CD4-positive, alpha-beta T cell (primary cell): ENCODE measurements around the gene GFPT1. TPM values are rescaled to one million over a fixed set of nuclear protein-coding genes. Genes with fewer than 3 reads are reported as not detected.

ENCODE experiments used
- ATAC-seq: fragments of 200-7000 bp; cut with Tn5 transposase; one replicate; pipeline ENCODE4 v1.10.0; 2022; ENCODE audit warnings: mild to moderate bottlenecking; ENCODE audit not compliant: poor library complexity
- CTCF ChIA-PET: fragments of 350-600 bp; sonication (Branson Sonifier 250); formaldehyde crosslinking; loops from one replicate; lab custom pipeline; 2021; ENCODE audit warnings: antibody characterized with exemption, inconsistent platforms; lab: Charles Lee
- POLR2A ChIA-PET: fragments of 350-600 bp; sonication (Branson Sonifier 250); formaldehyde crosslinking; loops from one replicate; lab custom pipeline; 2021; ENCODE audit warnings: antibody characterized with exemption, inconsistent platforms; lab: Charles Lee
- DNase-seq, 14 experiments: peaks; one replicate each; pipeline ENCODE4 v3.0.0-alpha.2; 2013 to 2020; ENCODE audit warnings: mixed read lengths in 2 of 14
- H3K27ac ChIP-seq, 2 donors: one replicate each; pipeline versions ENCODE4 v1.5.1 to v1.7.0; 2013; ENCODE audit warnings: low read length in 2 of 2, low read depth in 1 of 2, mild to moderate bottlenecking in 1 of 2
- H3K27me3 ChIP-seq, 2 experiments: 1 replicate in 1 of 2; 2 replicates in 1 of 2; pipeline versions ENCODE4 v1.6.1 to v1.7.0; 2013; ENCODE audit warnings: low read length in 2 of 2, control low read depth in 1 of 2, mild to moderate bottlenecking in 1 of 2, moderate library complexity in 1 of 2; ENCODE audit not compliant: insufficient read depth in 2 of 2, control insufficient read depth in 1 of 2
- H3K36me3 ChIP-seq: one replicate; pipeline ENCODE4 v1.6.1; 2013; ENCODE audit warnings: low read length, control low read depth; ENCODE audit not compliant: insufficient read depth
- H3K4me1 ChIP-seq: one replicate; pipeline ENCODE4 v1.6.1; 2013; ENCODE audit warnings: low read length, control low read depth; ENCODE audit not compliant: insufficient read depth
- H3K4me3 ChIP-seq: one replicate; pipeline ENCODE4 v1.5.1; 2013; ENCODE audit warnings: mild to moderate bottlenecking, low read length, moderate library complexity
- H3K9me3 ChIP-seq, 2 experiments: 1 replicate in 1 of 2; 2 replicates in 1 of 2; pipeline versions ENCODE4 v1.6.1 to v1.7.0; 2013; ENCODE audit warnings: low read length in 2 of 2, mild to moderate bottlenecking in 2 of 2, control low read depth in 1 of 2, moderate library complexity in 1 of 2; ENCODE audit not compliant: control insufficient read depth in 1 of 2, insufficient read depth in 1 of 2
- H3K27ac Mint-ChIP-seq: one replicate; pipeline ENCODE4 v1.8.0; 2020; ENCODE audit warnings: mixed read lengths
- H3K27me3 Mint-ChIP-seq: one replicate; pipeline ENCODE4 v1.8.0; 2021; ENCODE audit warnings: mixed read lengths
- H3K36me3 Mint-ChIP-seq: one replicate; pipeline ENCODE4 v1.8.0; 2021; ENCODE audit warnings: low read depth, mixed read lengths
- H3K4me1 Mint-ChIP-seq: one replicate; pipeline ENCODE4 v1.8.0; 2021; ENCODE audit warnings: low read depth, mixed read lengths
- H3K4me3 Mint-ChIP-seq: one replicate; pipeline ENCODE4 v1.8.0; 2020; ENCODE audit warnings: mild to moderate bottlenecking, mixed read lengths
- H3K9me3 Mint-ChIP-seq: one replicate; pipeline ENCODE4 v1.8.0; 2020; ENCODE audit warnings: mixed read lengths
- CTCF ChIP-seq: fragments of 200-600 bp; IDR thresholded peaks from one replicate; pipeline ENCODE4 v1.8.0; 2022; ENCODE audit warnings: antibody characterized with exemption, mild to moderate bottlenecking
- intact Hi-C, 2 experiments: fragments of 100-400 bp; cut with DNase I in 1 of 2; cut with micrococcal nuclease in 1 of 2; formaldehyde crosslinking; loops; one replicate each; pipeline versions ENCODE4 v1.15.1 to v1.9.0; 2023 to 2025; cut with DNase I, micrococcal nuclease
- total RNA-seq, 174 experiments: library from RNA in 2 of 174; stranded (reverse) in 2 of 174; gene quantifications; one replicate each; pipeline ENCODE4 v1.2.3 and lab custom pipeline; 2021 to 2026

Gene GFPT1
- total RNA-seq, 2 experiments from 2014 or later, result 17.6 to 18.3 TPM

DNA sequence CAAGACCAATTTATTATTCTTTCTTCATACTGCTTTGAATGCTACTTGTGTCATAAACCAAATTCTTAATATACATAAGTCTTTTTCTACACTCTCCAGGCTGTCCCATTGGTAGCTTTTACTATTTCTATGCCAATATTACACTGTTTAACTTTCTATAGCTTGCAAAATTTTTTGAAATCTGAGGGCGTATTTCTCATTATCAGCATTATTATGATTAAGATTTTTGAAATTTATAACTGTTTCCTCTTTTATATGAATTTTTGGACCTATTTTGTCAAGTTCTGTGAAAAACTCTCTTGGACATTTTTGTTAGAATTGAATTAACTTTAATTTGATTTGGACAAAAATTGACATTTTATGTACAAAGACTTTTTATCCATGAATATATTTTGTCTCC is 98.6 kb downstream of the GFPT1 start:
- CTCF ChIA-PET, result no interaction called here
- ATAC-seq, result no peak
- intact Hi-C loops, result no loop called here

GRCh38 chr2:69287544-69287943 is 99.5 kb downstream of the GFPT1 start:
- no peak for TF ChIP-seq CTCF
- intact Hi-C loops, result no loop called here
- Mint-ChIP-seq H3K4me1 (no peaks in the 10 kb centered on the region), H3K27ac (no peak overlapping the region), H3K27me3 (peaks cover 6% of the 10 kb centered on the region), H3K4me3 (no peak overlapping the region), H3K9me3 (no peaks in the 10 kb centered on the region), H3K36me3 (no peaks in the 10 kb centered on the region)
- CTCF ChIA-PET, result no interaction called here
- H3K27ac ChIP-seq, result no peak overlapping the region
- no peak overlapping the region for H3K4me3 ChIP-seq
- H3K4me1 ChIP-seq, result no peaks in the 10 kb centered on the region
- no peaks in the 10 kb centered on the region for H3K27me3 ChIP-seq
- H3K9me3 ChIP-seq, result no peaks in the 10 kb centered on the region
- no peaks in the 10 kb centered on the region for H3K36me3 ChIP-seq
- no peak for ATAC-seq
- POLR2A ChIA-PET, result no interaction called here
- no peak for DNase-seq

More for the DNA sequence above, 98.6 kb downstream of the GFPT1 start:
- TF ChIP-seq CTCF, result no peak
- Mint-ChIP-seq H3K9me3 (no peaks in the 10 kb centered on the region), H3K27me3 (peaks cover 6% of the 10 kb centered on the region), H3K4me1 (no peaks in the 10 kb centered on the region), H3K4me3 (no peak overlapping the region), H3K36me3 (no peaks in the 10 kb centered on the region), H3K27ac (no peak overlapping the region)
- POLR2A ChIA-PET, result no interaction called here
- Histone ChIP-seq H3K27ac (no peak overlapping the region), H3K4me3 (no peak overlapping the region), H3K27me3 (no peaks in the 10 kb centered on the region), H3K36me3 (no peaks in the 10 kb centered on the region), H3K4me1 (no peaks in the 10 kb centered on the region), H3K9me3 (no peaks in the 10 kb centered on the region)
- no peak for DNase-seq

DNA sequence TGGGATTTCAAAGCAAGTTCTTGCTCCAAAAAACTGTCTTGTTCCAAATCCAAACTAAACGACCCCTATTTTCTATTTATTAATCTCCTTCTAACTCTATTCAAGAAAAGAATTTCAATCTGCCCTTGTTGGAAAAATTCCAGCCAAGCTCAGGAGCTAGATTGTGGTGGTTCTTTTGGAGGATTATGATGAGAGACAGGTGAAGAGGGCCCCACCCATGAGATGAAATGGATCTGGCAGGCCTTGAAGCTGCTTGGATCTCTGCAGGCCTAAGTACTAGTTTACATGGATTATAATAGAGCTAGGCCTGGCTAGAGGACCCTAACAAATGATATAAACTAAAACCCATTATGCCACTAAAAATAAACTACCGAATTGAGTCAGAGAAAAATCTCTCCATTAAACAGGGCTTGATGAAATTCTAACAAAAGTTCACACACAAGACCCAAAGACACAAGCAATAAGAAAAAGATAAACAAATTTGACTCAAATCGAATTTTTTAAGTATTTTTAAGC is 101.6 kb downstream of the GFPT1 start:
- H3K27me3 Mint-ChIP-seq, result peaks cover 9% of the 10 kb centered on the region
- no peaks in the 10 kb centered on the region for H3K36me3 Mint-ChIP-seq
- H3K4me3 ChIP-seq, result no peak overlapping the region
- no peaks in the 10 kb centered on the region for H3K4me1 Mint-ChIP-seq
- intact Hi-C loops, result no loop called here
- H3K27ac ChIP-seq, result no peak overlapping the region
- H3K27me3 ChIP-seq, result no peaks in the 10 kb centered on the region
- no peak overlapping the region for H3K4me3 Mint-ChIP-seq
- no peaks in the 10 kb centered on the region for H3K4me1 ChIP-seq
- no peak for TF ChIP-seq CTCF
- H3K9me3 ChIP-seq, result no peaks in the 10 kb centered on the region
- no peaks in the 10 kb centered on the region for H3K36me3 ChIP-seq
- POLR2A ChIA-PET, result no interaction called here
- DNase-seq (no peak), ATAC-seq (no peak)
- CTCF ChIA-PET, result no interaction called here
- no peaks in the 10 kb centered on the region for H3K9me3 Mint-ChIP-seq
- no peak overlapping the region for H3K27ac Mint-ChIP-seq
